Measurements from ENCODE around the gene PAK5.

PAK5 gene

GRCh38 chr20:9490631-9491030 lies 348.2 kb downstream of the PAK5 start:
- DNase-seq, result no peak

- peak; percentile 38 for DNase-seq
Measured at GRCh38 chr20:9490161-9490560, 348.7 kb downstream of the PAK5 start.

GRCh38 chr20:9488063-9488462 lies 350.8 kb downstream of the PAK5 start:
- no peak for DNase-seq
